MM.1S (cell line): ENCODE data around the gene ASNSD1.

Experiments used
- EZH2phosphoT487 ChIP-seq: fragments of 300-600 bp; sonication (generic); IDR thresholded peaks from 2 replicates; pipeline ENCODE4 v1.6.1; 2018; ENCODE audit warnings: antibody characterized with exemption, low read length
- TF ChIP-seq, protein P1 (sequence below): fragments of 300-600 bp; sonication (generic); IDR thresholded peaks from 2 replicates; pipeline ENCODE4 v1.5.1; 2016; ENCODE audit warnings: antibody characterized with exemption, low read length, mixed read lengths

DNA sequence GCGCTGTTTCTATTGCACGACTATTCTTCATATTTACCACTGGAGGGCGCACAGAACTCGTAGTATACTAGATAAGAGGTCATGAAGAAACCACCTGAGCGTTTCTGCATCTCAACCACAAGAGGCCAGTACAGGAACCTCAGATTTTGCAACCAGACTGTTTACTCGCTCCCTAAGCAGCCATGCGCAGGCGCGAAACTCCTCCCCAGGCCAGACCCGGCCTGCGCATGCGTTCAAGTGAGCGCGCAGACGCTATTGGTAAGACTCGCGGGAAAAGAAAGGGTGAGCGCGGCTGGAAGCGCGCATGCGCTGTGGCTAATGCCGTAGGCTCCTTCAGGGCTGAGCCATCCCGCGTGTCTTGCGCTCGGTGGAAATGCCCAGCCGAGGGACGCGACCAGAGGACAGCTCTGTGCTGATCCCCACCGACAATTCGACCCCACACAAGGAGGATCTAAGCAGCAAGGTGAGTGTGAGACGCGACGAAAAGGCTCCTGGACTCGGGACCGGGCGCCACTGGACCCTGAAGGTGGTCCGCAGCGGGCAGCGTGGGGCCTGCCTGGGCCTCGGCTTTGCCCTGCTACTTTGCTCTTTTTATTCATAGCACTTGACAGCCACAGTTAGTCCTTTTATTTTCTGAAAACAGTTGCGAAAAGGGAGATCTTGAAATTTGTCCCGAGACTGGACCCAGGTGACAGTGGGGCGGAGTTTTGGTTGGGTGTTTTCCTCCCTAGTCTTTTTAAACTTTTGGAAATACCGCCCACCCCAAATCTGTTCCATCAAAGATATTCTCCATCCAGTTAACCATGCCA, at the start of gene ASNSD1:
- TF ChIP-seq, protein P1, sequence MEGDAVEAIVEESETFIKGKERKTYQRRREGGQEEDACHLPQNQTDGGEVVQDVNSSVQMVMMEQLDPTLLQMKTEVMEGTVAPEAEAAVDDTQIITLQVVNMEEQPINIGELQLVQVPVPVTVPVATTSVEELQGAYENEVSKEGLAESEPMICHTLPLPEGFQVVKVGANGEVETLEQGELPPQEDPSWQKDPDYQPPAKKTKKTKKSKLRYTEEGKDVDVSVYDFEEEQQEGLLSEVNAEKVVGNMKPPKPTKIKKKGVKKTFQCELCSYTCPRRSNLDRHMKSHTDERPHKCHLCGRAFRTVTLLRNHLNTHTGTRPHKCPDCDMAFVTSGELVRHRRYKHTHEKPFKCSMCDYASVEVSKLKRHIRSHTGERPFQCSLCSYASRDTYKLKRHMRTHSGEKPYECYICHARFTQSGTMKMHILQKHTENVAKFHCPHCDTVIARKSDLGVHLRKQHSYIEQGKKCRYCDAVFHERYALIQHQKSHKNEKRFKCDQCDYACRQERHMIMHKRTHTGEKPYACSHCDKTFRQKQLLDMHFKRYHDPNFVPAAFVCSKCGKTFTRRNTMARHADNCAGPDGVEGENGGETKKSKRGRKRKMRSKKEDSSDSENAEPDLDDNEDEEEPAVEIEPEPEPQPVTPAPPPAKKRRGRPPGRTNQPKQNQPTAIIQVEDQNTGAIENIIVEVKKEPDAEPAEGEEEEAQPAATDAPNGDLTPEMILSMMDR: peak; percentile 95
- TF ChIP-seq EZH2phosphoT487: no peak
